ENCODE measurements around the gene LDLRAD3. TPM values are rescaled to one million over a fixed set of nuclear protein-coding genes. Genes with fewer than 3 reads are reported as not detected.

Gene LDLRAD3
- polyA plus RNA-seq, 1 experiment: 7.8 TPM

GRCh38 chr11:35980686-35981390, 37.0 kb downstream of the LDLRAD3 start:
- TF ChIP-seq CTCF (IDR thresholded peaks at IDR 0.05; ENCODE audit: low read depth, low read length): no peak
- H3K9me3 ChIP-seq (ENCODE audit: control insufficient read depth, insufficient read depth, low read length): peaks cover 4% of the 10 kb centered on the region; the same call in 1 of the 2 replicates
- POLR2A ChIA-PET: no interaction called here
- CTCF ChIA-PET: interaction anchor here (1.0 to 2.4 kb wide), 3 partner anchors 62 to 159 kb away, joined by 3 to 6 read pairs (median 4); no protein-coding TSS in a partner anchor
- no peaks in the 10 kb centered on the region for H3K27me3 ChIP-seq (ENCODE audit: control insufficient read depth, insufficient read depth, low read length)
- H3K27ac ChIP-seq (ENCODE audit: low read depth, low read length): no peak overlapping the region
- DNase-seq (ENCODE audit: low read depth, low spot score): no peak
- no peak overlapping the region for H3K4me3 ChIP-seq (ENCODE audit: low read depth, low read length)

- H3K4me3 ChIP-seq (ENCODE audit: low read depth, low read length): no peak overlapping the region
- TF ChIP-seq CTCF (IDR thresholded peaks at IDR 0.05; ENCODE audit: low read depth, low read length): no peak
- no peak overlapping the region for H3K27ac ChIP-seq (ENCODE audit: low read depth, low read length)
- DNase-seq (ENCODE audit: low read depth, low spot score): no peak
- CTCF ChIA-PET: interaction anchor here (2.4 kb wide), 1 partner anchor 61 kb away, joined by 6 read pairs; no protein-coding TSS in a partner anchor
- peaks cover 5% of the 10 kb centered on the region; the same call in 1 of the 2 replicates for H3K9me3 ChIP-seq (ENCODE audit: control insufficient read depth, insufficient read depth, low read length)
- H3K27me3 ChIP-seq (ENCODE audit: control insufficient read depth, insufficient read depth, low read length): no peaks in the 10 kb centered on the region
- POLR2A ChIA-PET: no interaction called here
Observed at GRCh38 chr11:35981581-35981980, 37.7 kb downstream of the LDLRAD3 start.

GRCh38 chr11:35982061-35982460, 38.2 kb downstream of the LDLRAD3 start:
- no peak overlapping the region for H3K4me3 ChIP-seq (ENCODE audit: low read depth, low read length)
- no peak for TF ChIP-seq CTCF (IDR thresholded peaks at IDR 0.05; ENCODE audit: low read depth, low read length)
- H3K27me3 ChIP-seq (ENCODE audit: control insufficient read depth, insufficient read depth, low read length): no peaks in the 10 kb centered on the region
- DNase-seq (ENCODE audit: low read depth, low spot score): no peak
- H3K9me3 ChIP-seq (ENCODE audit: control insufficient read depth, insufficient read depth, low read length): peaks cover 5% of the 10 kb centered on the region; the same call in 1 of the 2 replicates
- H3K27ac ChIP-seq (ENCODE audit: low read depth, low read length): no peak overlapping the region
- POLR2A ChIA-PET: no interaction called here
- CTCF ChIA-PET: no interaction called here

- H3K9me3 ChIP-seq (ENCODE audit: control insufficient read depth, insufficient read depth, low read length): peaks cover 5% of the 10 kb centered on the region; the same call in 1 of the 2 replicates
- no peak overlapping the region for H3K4me3 ChIP-seq (ENCODE audit: low read depth, low read length)
- no peak overlapping the region for H3K27ac ChIP-seq (ENCODE audit: low read depth, low read length)
- CTCF ChIA-PET: interaction anchor here (1.3 kb wide), 1 partner anchor 275 kb away, joined by 3 read pairs; no protein-coding TSS in a partner anchor
- no peak for TF ChIP-seq CTCF (IDR thresholded peaks at IDR 0.05; ENCODE audit: low read depth, low read length)
- DNase-seq (ENCODE audit: low read depth, low spot score): no peak
- H3K27me3 ChIP-seq (ENCODE audit: control insufficient read depth, insufficient read depth, low read length): no peaks in the 10 kb centered on the region
- POLR2A ChIA-PET: no interaction called here
Observed at GRCh38 chr11:35983981-35984380, 40.1 kb downstream of the LDLRAD3 start.

GRCh38 chr11:35986947-35987346, 43.1 kb downstream of the LDLRAD3 start:
- CTCF ChIA-PET: interaction anchor here (1.7 kb wide), 1 partner anchor 165 kb away, joined by 9 read pairs; no protein-coding TSS in a partner anchor
- Histone ChIP-seq H3K9me3 (ENCODE audit: control insufficient read depth, insufficient read depth, low read length) (peaks cover 5% of the 10 kb centered on the region; the same call in 1 of the 2 replicates), H3K4me3 (ENCODE audit: low read depth, low read length) (no peak overlapping the region), H3K27me3 (ENCODE audit: control insufficient read depth, insufficient read depth, low read length) (no peaks in the 10 kb centered on the region), H3K27ac (ENCODE audit: low read depth, low read length) (no peak overlapping the region)
- POLR2A ChIA-PET: no interaction called here
- DNase-seq (ENCODE audit: low read depth, low spot score): no peak
- no peak for TF ChIP-seq CTCF (IDR thresholded peaks at IDR 0.05; ENCODE audit: low read depth, low read length)
